GM19238 (cell line): Measurements from ENCODE around the gene UBASH3B.

Experiments used
- DNase-seq: peaks from one replicate; pipeline ENCODE4 v3.0.0; 2011; ENCODE audit warnings: low spot score; ENCODE audit not compliant: insufficient read length

Gene UBASH3B

DNA sequence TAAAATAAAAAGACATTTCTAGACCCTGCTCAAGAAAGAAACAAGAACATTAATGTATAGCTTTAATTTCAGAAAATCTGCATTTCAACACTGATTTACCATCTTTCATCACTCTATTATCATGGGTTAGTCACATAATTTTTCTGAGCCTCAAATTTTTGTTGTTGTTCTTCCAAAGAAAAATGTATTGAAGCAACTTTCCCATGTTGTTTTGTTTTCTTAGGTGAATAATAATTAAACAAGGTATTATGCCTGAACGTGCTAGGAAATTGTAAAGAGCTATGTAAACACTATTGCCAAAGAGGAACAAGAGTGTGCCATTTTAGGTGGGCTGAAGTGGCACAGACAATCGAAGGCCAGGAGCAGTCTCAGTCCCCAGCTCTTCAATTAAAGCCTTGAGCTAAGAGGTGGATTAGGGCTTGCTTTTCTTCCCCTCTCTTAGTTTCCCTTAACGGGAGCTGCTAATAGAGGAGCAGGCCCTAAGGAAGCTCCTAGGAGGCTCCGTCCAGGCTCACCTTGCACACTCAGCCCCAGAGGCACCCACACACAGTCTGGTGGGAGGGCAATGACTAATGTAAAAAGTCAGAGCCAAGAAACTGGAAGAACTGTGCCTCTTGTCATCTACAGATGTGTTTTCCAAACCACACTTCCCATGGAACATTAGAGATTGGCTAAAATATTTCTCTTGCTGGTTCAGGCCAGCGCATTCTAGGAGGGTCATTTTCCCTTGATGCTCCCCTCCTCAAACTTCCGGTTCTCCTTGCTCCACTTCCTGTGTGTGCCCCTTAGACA is 8.8 kb upstream of the UBASH3B start:
- DNase-seq, result no peak

DNA sequence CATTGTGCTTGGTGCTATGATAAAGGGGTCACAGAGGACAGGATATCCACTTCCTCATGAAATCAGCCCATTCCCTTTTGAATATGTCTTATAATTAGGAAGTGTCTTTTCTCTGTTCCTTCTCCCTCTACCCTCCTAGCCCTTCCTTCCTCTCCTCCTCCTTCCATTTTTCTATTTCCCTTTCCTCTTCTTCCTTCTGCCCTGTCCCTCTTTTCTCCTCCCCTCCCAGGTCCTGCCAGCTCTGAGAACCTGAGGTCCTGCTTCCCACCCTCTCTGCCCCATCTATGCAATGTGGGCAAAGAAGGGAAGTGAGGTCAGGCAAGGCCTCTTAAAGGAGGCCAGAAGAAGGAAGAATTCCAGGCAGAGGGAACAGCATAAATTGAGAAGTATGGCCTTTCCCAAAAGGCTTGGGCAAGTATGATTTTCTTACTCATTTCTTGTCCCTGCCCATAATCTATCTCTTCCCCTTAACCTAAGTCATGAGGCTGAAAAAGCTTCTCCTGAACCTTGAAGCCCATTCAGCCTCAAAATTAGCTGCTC is 7.7 kb upstream of the UBASH3B start:
- no peak for DNase-seq

DNA sequence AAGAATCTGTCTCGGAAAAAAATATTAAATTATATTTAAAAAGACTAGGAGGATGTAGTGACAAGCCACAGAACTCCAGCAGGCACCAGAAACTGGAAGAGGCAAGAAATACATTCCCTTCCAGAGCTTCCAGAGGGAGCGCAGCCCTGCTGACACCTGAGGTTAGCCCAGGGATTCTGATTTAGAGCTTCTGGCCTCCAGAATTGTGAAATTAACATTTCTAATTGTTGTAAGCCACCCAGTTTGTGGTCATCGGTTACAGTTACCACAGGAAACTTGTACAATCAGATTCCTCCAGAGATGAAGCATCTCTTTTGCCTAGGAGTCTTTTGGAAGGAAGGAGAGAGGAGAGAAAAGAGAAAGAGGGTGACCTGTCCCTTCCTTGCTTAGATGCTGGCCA is 6.4 kb upstream of the UBASH3B start:
- DNase-seq, result no peak

DNA sequence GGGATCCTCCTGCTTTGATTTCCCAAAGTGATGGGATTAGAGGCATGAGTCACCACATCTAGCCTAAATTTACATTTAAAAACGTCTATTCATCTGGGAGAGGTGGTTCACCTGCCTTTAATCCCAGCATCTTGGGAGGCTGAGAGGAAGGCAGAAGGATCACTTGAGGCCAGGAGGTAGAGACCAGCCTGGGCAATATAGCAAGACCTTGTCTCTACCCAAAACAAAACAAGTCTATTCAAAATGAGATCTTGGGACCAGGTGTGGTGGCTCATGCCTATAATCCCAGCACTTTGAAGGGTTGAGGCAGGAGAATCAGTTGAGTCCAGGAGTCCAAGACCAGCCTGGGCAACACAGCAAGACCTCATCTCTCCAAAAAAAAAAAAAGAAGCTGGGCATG is 4.9 kb upstream of the UBASH3B start:
- no peak for DNase-seq

DNA sequence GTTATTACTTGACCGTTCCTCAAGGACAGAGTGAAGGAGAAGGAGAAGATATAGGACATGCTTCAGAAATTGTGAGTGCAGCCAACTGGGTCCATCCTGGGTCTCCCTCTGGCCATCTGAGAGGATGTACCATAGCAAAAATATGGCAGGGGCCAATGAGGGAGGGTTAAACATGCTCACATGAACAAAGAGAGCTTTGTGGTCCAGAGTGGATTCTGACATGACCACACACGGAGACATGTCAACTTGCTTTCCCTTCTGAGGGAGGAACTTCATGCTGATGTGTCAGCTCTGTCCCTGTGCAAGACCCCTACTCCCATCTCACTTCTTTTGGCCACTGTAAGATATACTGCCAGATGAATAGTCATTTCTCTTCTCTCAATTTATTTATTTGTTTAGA is 3.0 kb upstream of the UBASH3B start:
- no peak for DNase-seq

DNA sequence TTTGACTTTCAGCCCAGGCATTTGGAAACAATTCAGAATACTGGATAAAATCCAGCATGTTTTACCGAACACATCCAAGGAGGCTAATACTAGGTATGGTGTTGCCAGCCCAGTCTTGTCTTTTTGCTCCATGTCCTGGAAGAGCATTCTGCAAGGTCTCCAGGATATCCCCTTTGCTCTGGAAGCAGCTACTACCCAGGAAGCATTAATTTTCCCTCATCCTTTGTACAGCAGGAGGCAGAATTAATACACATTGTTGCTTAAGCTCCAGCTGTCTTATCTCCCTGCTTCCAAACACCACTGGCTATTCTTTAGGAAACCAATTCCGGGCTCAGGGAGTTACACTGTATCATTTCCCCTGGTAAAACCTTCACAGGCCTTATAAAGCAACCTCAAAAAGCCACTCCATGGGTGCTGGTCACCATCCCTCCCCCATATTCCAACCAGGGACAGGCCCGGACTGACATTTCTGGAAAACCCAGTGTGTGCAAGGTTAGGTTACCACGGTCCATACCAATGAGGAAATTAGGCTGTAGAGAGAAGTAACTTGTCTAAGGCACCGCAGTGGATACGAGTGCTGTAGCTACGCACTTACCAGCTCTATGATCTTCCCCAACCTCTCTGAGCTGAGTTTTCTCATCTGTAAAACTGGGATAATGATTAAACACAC is 1.5 kb upstream of the UBASH3B start:
- no peak for DNase-seq

DNA sequence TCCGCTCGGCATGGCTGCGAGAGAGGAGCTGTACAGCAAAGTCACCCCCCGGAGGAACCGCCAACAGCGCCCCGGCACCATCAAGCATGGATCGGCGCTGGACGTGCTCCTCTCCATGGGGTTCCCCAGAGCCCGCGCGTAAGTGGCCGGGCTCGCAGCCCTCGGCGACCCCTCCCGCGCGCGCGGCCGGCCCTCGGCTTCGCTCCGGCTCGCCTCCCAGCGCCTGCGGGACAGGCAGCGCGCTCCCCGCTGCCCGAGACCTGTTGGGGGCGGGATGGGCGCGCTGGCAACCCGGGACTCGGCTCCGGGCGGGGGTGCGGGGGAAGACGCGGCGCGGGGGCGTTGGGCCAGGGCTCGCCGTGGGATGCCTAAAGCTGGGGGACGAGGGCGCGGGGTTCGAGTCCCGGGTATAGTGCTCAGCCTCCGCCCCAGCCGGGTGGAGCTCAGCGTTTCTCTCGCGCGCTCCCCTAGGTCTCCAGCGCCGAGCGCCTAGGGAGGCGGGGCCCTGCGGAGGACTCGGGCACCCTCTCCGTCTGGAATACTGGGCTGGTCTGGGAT is 630 bp downstream of the UBASH3B start:
- DNase-seq, result no peak

DNA sequence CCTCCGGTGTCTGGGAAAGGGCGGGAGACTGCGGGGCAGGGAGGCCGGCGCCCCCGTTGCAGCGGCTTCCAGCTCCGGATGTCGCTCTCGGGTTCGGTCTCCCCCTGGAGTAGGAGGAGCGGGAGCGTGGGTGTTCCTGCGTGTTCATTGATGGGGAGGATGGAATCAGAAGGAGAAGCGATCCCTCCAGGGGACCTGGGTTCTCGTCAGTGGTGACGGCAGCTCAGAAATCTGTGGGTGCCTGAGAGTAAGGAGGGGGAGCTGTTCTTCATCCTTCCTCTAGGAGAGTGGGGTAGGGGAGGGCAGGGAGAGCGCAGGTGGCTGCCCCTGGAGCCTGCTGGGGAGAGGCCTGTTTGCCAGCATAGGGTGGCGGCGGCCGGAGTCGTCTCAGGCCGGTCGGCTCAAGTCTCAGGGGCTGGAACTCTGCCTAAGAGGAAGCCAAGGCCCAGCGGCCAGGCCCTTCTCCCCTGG is 1.1 kb downstream of the UBASH3B start:
- DNase-seq, result no peak

DNA sequence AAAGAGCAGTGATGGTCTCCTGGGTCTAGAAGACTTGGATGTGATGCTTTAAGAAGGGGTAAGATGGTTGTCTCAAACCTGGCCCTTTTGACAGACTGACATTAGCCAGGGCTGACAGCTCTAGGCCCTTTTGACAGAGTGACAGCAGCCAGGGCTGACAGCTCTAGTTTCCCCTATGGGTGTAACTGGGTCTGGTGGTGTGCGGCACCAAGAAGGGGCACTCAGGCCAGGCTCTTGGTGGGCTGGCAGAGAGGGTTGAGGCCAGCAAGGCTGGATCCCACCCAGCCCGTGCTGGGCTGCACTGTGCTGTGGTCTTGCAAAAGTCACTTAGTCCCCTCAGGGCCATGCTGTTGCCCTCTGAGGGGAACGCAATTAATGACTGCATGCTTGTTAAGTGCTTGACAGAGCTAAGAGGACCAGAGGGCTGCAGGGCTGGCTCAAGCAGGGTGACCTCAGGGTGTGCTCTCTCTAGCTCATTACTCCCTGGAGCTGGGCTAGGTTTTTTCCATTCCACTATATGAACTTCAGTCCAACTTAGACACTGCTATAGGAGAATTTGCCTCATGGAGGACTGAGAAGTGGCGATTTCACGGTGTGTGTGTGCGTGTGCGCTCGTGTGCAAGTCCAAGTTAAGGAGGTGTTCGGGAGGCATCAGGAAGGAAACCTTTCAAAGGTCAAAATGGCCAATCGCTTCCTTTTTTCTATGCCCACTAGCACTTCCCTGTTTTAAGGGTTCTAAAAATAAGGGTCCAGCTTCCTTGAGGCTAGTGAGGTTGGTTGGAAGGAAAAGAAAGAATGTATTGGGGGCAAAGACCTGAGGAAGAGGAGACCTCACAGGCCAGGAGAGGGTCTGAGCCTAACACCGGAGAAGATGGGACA is 4.4 kb downstream of the UBASH3B start:
- no peak for DNase-seq

DNA sequence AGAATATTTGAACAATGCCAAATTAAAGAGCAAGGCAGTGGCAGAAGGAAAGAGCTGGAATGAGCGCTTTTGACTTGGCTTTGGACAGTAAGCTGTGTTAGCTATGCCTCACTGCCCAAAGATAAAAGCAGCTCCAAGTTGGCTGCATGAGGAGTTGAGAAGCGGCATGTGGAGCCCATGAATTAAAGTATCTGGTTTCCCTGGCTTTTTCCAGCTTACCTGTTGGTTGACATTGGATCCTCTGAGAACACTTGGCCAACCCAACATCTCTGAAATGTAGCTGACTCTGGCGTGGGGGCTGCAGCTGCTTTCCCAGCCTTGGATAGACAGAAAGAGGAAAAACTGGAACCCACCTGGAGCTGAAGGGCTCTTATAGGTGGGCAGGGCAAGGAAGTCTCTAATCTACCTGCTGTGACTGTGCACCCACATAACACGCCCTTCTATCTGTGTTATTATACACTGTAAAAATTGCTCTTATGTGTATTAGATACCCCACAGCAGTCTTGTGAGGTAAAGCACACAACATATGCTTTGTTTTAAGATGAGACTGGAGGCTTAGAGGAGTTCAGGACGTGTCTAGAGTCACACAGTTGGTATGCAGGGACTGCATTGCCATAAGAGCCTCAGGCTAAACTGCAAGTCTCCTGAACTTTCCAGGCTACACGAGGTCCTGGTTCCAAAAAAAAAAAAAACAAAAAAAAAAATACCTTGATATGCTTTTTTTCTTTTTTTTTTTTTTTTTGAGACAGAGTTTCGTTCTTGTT is 5.8 kb downstream of the UBASH3B start:
- DNase-seq, result no peak

DNA sequence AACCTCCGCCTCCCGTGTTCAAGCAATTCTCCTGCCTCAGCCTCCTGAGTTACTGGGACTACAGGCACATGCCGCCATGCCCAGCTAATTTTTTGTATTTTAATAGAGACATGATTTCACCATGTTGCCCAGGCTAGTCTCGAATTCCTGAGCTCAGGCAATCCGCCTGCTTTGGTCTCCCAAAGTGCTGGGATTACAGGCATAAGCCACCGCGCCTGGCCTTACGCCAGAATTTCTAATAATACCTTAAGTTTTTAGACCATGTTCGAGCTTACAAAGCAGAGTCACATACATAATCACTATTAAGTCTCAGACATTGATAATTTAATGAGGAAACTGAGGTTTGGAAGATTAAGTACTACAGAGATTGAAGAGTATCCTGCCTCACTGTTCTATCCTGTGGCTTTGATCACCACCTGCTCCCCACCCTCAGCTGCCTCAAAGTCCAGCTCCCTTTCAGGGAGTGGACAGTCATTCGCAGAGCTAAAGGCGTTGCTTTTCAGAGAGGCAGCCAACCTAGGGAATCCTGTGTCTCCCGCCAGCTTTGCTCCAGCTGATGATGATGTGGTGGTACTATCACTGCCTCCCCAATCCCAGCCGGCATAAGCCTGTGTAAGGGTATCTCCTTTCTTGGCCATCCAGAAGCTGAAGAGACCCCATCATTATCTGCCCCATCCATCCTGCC is 7.7 kb downstream of the UBASH3B start:
- no peak for DNase-seq

DNA sequence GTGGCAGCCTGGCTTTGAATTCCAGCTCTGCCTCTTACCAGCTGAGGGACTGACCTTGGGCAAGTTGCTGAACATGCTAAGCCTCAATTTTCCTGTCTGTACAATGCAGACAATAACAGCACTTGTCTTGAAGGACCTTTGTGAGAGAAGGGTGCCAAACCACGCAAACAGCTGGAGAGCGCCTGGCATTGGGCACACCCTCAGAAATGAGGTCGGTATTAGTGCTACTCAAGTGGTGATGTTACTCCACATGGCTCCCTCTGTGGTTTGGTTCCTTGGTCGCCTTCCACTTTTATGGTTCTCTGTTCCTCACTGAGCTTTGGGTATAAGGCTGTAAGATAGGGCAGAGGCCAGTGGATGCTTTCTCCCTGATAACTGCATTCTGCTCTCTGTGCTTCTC is 8.2 kb downstream of the UBASH3B start:
- DNase-seq, result no peak

DNA sequence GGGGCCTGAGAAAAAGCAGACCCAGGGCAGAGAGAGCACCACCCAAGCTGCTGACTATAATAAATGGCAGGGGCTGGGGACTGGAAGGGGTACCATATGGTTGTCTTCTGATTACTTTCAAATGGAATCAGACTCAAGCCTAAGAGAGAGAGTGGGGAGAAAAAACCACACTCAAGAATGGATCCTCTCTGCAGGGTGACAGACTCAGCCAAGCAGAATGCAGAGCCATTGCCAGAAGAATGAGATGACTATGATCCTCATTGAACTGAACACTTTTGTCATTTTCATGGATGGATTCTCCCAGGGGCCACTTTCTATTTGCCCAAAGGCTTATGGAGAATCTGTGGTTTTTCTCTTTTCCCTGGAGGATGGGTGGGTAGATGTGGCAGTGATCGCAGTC is 8.7 kb downstream of the UBASH3B start:
- no peak for DNase-seq

DNA sequence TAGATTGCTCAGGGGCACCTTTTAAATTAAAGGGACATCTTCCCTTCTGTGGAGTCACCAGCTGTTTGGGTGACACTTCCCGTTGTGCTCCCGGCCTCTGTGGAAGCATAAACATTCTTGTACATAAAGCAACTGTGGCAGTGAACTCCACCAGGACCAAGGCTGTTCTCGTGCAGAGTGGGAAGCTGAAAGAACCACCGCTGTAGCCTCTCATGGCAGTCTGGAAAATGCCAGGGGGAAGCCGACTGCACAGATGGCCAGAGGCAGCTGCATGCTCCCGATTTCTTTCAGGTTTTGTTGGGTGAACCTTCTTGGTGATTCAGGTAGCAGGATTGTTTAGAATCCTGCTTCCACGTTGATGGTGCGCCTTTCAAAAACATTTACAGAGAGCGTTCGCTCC is 10.3 kb downstream of the UBASH3B start:
- no peak for DNase-seq

DNA sequence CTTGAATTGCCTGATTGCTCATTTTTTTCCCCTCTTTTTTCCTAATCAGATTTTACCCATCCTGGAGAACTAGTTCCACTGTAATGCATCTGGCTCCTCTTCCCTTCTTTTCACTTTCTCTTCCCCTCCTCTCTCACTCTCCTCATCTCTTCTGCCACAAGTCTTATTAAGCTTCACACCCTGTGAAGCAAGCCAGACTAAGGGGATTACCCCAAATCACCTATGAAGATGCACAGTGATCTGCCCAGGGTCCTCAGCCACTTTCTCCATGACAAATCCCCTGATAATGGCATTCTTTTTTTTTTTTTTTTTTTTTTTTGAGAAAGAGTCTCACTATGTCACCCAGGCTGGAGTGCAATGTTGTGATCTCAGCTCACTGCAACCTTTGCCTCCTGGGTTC is 11.2 kb downstream of the UBASH3B start:
- no peak for DNase-seq

DNA sequence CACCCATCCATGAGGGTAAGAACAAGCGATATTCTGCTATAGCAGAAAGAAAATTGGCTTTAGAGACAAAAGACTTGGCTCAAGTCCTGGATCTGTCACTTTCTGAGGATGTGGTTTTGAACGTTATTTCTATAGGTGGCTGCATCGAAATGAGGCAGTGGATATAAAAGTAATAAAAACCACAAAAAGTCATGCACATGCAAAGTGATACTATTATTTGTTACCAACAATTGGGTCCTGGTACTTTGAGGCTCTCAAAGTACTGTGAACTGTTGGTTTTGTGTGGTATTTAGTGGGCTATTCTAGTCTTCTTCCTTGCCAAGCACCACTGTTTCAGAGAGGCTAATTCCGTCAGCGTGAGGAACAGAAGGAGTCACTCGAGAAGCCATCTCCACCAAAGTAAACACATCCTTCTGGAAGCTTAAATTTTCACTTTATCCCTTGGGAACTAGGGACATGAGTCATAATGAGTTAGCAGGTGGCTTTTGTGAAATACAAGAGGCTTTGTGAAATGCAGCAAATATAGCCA is 13.1 kb downstream of the UBASH3B start:
- DNase-seq, result no peak

DNA sequence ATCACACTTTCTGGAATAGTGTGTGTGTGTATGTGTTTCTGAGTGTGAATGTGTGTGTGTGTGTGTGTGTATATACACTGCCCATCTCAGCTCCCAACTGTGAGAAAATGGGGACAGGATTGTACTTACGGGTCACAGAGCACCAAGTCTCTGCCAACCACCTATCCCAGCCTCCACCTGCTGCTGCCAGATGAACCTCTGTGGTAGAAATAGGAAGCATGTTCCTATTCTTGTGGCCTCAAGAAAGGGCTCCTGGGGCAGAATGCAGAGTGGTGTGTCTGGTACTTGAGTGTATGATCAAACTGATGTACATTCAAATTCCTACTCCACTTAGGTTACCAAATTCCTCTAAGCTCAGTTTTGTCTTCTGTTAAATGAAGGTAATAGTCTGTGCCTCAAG is 14.6 kb downstream of the UBASH3B start:
- DNase-seq, result no peak

DNA sequence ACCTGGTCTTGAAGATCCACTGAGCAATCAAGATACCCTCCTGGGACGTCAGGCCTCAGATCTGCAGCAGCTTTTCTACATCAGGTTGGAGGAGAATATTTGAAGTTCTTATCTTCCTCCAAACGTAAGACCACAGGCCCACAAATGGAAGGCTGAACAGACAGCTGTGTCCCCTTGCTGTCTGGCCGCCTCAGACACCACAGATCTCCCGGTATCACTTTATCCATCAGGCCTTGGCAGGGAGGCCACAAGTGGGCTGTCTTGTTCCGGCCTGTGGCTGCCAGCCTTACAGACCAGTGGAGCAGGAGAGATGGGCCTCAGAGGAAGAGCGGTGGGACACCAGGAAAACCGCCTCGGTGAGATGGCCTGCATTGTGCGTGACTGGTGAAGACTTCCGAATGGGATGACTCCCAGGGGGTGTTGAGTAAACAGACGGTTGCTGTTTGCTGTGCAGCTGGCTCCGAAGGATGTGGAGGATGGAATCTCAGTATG is 15.9 kb downstream of the UBASH3B start:
- no peak for DNase-seq

DNA sequence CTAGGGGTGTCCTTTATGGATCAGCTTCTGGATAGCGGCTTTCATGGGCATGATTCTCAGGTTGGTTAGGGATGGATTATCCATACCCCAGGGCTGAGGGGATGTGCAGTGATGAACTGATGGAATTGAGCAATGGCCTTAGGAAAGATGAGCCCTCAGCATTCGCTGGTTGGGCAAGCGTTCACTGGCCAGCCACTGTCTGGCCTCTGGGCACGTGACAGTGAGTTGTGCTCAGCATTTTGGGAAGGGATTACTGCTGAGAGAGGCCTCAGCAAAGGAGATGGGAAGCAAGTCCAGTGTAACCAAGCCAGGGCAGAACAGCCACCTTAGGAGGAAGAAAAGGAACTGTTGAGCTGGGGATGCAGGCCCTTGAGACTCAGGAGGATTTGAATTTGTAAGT is 17.4 kb downstream of the UBASH3B start:
- no peak for DNase-seq

DNA sequence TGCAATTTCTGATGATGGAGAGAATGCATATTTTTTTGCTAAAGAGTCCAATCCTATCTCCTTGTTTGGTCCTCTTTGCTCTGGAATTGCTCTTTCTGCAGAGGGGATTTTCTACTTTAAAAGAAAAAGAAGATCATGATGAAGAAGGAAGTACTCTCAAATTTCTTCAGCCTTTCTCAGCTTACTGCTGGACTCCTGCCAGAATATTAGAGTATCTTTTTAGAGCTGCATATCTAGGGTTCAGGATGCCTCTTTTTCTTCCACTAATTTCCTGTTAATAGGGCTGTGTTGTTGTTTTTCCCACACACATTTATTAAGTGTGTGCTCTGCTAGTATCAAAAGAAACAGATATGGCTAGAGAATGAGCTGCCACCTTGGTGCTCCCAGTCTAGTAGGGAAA is 18.2 kb downstream of the UBASH3B start:
- DNase-seq, result no peak
